ENCODE results near the gene MED26. TPM values are rescaled to one million over a fixed set of nuclear protein-coding genes. Genes with fewer than 3 reads are reported as not detected.
A peak's percentile ranks its signal among the peaks of the same experiment; 100 is the strongest.

Gene MED26
- total RNA-seq, 1 donor from 2014 or later, result 11.7 TPM

DNA sequence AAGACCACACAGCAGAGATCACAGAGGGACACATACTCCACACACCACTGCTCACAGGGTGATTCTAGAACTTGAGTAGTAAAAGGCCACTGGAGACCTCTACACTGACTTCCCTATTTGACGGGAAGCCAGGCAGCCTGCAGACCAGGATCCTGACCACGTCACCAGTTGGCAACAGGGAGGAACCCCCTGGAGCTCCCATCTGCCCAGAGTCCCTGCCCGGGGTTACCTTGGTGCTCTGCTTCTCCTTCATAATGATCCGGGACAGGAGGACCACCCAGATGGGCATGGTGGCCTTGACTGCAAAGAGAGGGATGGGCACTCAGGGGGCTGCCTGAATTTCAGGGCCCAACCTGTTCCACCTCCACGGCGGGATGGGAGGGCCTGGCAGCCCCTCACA is 56.7 kb downstream of the MED26 start:
- H3K9me3 Mint-ChIP-seq, result no peaks in the 10 kb centered on the region

DNA sequence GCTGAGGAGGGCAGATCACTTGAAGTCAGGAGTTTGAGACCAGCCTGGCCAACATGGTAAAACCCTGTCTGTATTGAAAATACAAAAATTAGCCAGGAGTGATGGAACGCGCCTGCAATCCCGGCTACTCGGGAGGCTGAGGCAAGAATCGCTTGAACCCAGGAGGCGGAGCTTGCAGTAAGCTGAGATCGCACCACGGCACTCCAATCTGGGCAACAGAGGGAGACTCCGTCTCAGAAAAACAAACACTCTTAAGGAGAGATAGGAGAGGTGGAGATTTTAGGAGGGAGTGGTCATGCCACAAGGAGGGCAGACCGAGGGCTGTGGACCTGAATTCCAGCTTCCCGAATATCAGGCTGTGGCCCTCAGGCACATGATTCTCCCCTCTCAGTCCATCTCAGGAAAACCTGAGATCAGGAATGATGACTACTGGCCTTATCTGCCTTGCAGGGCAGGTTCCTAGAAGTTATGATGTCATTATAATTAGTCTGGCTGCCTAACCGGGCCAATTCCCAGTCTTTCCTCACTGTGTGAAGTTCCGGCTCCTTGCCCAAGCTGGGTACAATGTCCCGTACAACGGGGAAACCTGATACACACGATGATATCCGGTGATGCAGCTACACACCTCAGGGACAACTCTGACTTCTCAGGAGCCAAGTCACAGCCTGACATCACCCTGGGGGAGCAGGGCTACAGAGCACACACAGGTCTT is 58.2 kb downstream of the MED26 start:
- Mint-ChIP-seq H3K4me3 (peak overlapping the region; percentile 81), H3K27me3 (ENCODE audit: low read depth) (no peaks in the 10 kb centered on the region), H3K9me3 (no peaks in the 10 kb centered on the region), H3K27ac (ENCODE audit: unreplicated experiment) (no peak overlapping the region), H3K4me1 (peaks cover 27% of the 10 kb centered on the region), H3K36me3 (ENCODE audit: low read depth) (peaks cover 11% of the 10 kb centered on the region)
- no peak for DNase-seq (ENCODE audit: low read depth, low spot score)
- TF ChIP-seq, protein P1, sequence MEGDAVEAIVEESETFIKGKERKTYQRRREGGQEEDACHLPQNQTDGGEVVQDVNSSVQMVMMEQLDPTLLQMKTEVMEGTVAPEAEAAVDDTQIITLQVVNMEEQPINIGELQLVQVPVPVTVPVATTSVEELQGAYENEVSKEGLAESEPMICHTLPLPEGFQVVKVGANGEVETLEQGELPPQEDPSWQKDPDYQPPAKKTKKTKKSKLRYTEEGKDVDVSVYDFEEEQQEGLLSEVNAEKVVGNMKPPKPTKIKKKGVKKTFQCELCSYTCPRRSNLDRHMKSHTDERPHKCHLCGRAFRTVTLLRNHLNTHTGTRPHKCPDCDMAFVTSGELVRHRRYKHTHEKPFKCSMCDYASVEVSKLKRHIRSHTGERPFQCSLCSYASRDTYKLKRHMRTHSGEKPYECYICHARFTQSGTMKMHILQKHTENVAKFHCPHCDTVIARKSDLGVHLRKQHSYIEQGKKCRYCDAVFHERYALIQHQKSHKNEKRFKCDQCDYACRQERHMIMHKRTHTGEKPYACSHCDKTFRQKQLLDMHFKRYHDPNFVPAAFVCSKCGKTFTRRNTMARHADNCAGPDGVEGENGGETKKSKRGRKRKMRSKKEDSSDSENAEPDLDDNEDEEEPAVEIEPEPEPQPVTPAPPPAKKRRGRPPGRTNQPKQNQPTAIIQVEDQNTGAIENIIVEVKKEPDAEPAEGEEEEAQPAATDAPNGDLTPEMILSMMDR (conservative IDR thresholded peaks at IDR 0.05), result no peak

More for the DNA sequence above, 56.7 kb downstream of the MED26 start:
- TF ChIP-seq, protein P1 (conservative IDR thresholded peaks at IDR 0.05), result no peak
- no peaks in the 10 kb centered on the region for H3K27me3 Mint-ChIP-seq (ENCODE audit: low read depth)
- H3K27ac Mint-ChIP-seq (ENCODE audit: unreplicated experiment), result no peak overlapping the region
- no peak for DNase-seq (ENCODE audit: low read depth, low spot score)
- H3K36me3 Mint-ChIP-seq (ENCODE audit: low read depth), result peaks cover 7% of the 10 kb centered on the region
- peaks cover 32% of the 10 kb centered on the region for H3K4me1 Mint-ChIP-seq
- H3K4me3 Mint-ChIP-seq, result peak overlapping the region; percentile 81

DNA sequence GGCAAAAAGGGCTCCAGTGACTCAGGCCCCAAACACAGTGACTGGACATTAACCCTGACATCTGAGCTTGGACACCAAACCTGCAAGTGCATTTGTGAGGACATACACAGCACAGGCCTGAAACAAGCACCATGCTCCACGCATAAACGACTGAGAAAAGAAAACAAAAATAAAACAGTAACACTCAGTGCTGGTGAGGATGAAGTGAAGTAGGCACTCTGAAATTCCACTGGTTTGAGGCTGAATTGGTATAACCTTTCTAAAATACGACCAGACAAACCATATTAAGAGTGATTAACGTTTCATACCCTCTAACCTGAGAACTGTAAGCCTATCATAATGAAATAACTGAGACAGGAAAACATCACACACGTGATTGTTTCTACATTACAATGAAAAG is 61.3 kb downstream of the MED26 start:
- peaks cover 15% of the 10 kb centered on the region for H3K36me3 Mint-ChIP-seq (ENCODE audit: low read depth)
- no peaks in the 10 kb centered on the region for H3K9me3 Mint-ChIP-seq
- H3K27ac Mint-ChIP-seq (ENCODE audit: unreplicated experiment), result no peak overlapping the region
- DNase-seq (ENCODE audit: low read depth, low spot score), result no peak
- TF ChIP-seq, protein P1 (conservative IDR thresholded peaks at IDR 0.05), result no peak
- no peaks in the 10 kb centered on the region for H3K27me3 Mint-ChIP-seq (ENCODE audit: low read depth)
- H3K4me3 Mint-ChIP-seq, result peak overlapping the region; percentile 27
- peaks cover 8% of the 10 kb centered on the region for H3K4me1 Mint-ChIP-seq

DNA sequence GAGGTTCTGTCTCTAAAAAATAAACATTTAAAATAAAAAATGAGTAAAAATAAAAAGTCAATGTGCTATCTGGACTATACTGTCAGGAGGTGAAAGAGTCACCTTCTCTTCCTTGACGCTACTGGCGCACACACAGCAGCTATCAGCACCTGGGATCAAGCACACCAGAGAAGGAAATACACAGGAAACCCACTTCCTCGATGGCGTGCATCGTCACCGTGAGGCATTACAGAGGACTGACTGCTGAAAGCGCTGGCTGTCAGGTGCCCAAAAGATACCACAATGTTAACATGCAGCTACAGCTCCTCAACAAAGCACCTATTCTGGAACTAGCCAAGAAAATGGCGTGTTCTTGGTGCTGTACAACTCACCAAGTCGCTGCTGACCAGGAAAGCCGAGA is 61.8 kb downstream of the MED26 start:
- H3K4me3 Mint-ChIP-seq, result peak overlapping the region; percentile 27
- H3K9me3 Mint-ChIP-seq, result no peaks in the 10 kb centered on the region
- TF ChIP-seq, protein P1 (conservative IDR thresholded peaks at IDR 0.05), result no peak
- no peak for DNase-seq (ENCODE audit: low read depth, low spot score)
- H3K27me3 Mint-ChIP-seq (ENCODE audit: low read depth), result no peaks in the 10 kb centered on the region
- peaks cover 3% of the 10 kb centered on the region for H3K4me1 Mint-ChIP-seq
- no peak overlapping the region for H3K27ac Mint-ChIP-seq (ENCODE audit: unreplicated experiment)
- H3K36me3 Mint-ChIP-seq (ENCODE audit: low read depth), result peaks cover 15% of the 10 kb centered on the region

DNA sequence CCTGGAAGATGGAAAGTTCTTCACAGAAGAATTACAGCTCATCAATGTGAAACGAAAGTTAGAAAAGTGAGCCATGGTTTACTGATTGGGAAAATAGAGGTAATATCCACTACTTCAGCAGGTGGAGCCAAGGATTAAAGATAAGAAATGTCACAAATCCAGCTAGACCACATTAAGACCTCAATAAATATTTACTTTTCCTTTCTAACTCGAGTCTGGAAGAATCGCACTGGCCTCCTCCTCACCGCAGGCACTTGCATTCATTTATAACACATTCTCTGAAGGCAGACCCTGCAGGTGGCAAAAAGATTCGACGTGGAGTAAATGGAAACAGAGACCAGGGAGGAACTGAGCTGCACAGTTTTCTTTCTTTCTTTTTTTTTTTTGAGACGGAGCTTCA is 63.2 kb downstream of the MED26 start:
- Mint-ChIP-seq H3K4me1 (no peaks in the 10 kb centered on the region), H3K9me3 (no peaks in the 10 kb centered on the region), H3K27me3 (ENCODE audit: low read depth) (no peaks in the 10 kb centered on the region), H3K4me3 (no peak overlapping the region), H3K27ac (ENCODE audit: unreplicated experiment) (peak overlapping the region; percentile 28), H3K36me3 (ENCODE audit: low read depth) (peaks cover 18% of the 10 kb centered on the region)
- TF ChIP-seq, protein P1 (conservative IDR thresholded peaks at IDR 0.05), result no peak
- DNase-seq (ENCODE audit: low read depth, low spot score), result no peak

Data from neural crest cell (in vitro differentiated cells).